NCI-H460 (cell line): Measurements from ENCODE around the gene LEPR. TPM values are rescaled to one million over a fixed set of nuclear protein-coding genes. Genes with fewer than 3 reads are reported as not detected.

Experiments
- small RNA-seq, 2 experiments: library from RNA; depleted of rRNA; stranded (forward); fragments of <200 nt; gene quantifications; one replicate each; pipeline ENCODE3, GENCODE V24; 2014
- total RNA-seq: library from RNA; depleted of rRNA; stranded (reverse); fragments of >200 nt; shearing (Covaris generic); gene quantifications from 2 replicates; pipeline ENCODE4 v1.2.3, GENCODE V29; 2014; rRNA removed

LEPR gene
- total RNA-seq, 1 experiment from 2014 or later, result 10.2 TPM

Small RNAs within 50 kb of the gene (small RNA-seq; reads per million reads assigned to genes)
- 0 to 0.23 reads per million in 2 experiments for gene RNU2-15P

Other genes starting within 250 kb of the LEPR start
- gene DNAJC6, start 111.1 kb upstream of the LEPR start, total RNA-seq, result 16.9 and 18.6 TPM in 2 replicates
- gene LEPROT, start within 50 bp of the LEPR start, total RNA-seq, result 40.8 and 53.8 TPM in 2 replicates